ENCODE data around the gene TPBGL.

GRCh38 chr11:75246006-75246670 lies 5.6 kb downstream of the TPBGL start:
- no peak for TF ChIP-seq CTCF (IDR thresholded peaks at IDR 0.05)
- no peak for TF ChIP-seq USF2 (IDR thresholded peaks at IDR 0.05; ENCODE audit: borderline replicate concordance, low read depth, low read length)
- no peak for TF ChIP-seq PBX3 (IDR thresholded peaks at IDR 0.05)
- TF ChIP-seq POLR2AphosphoS5 (IDR thresholded peaks at IDR 0.05; ENCODE audit: low read depth, low read length), result no peak
- TF ChIP-seq SIN3A (IDR thresholded peaks at IDR 0.05; ENCODE audit: borderline replicate concordance, low read depth, low read length), result no peak
- no peak for TF ChIP-seq SMC3 (IDR thresholded peaks at IDR 0.05; ENCODE audit: low read depth, low read length)
- no peak for TF ChIP-seq GABPA (IDR thresholded peaks at IDR 0.05; ENCODE audit: low read depth)
